HUES6 (cell line): ENCODE measurements around the gene ERBIN.

Source experiments
- H3K27ac ChIP-seq: 2 replicates; pipeline ENCODE4 v1.7.0; 2013; ENCODE audit warnings: low read depth, mild to moderate bottlenecking, low read length, inconsistent platforms
- H3K27me3 ChIP-seq: 2 replicates; pipeline ENCODE4 v1.6.1; 2013; ENCODE audit warnings: low read length; ENCODE audit not compliant: control insufficient read depth, insufficient read depth
- H3K36me3 ChIP-seq: 2 replicates; pipeline ENCODE4 v1.6.1; 2013; ENCODE audit warnings: low read length; ENCODE audit not compliant: control insufficient read depth, insufficient read depth
- H3K4me1 ChIP-seq: 2 replicates; pipeline ENCODE4 v1.6.1; 2013; ENCODE audit warnings: low read length; ENCODE audit not compliant: control insufficient read depth, insufficient read depth
- H3K4me3 ChIP-seq: 2 replicates; pipeline ENCODE4 v1.5.1; 2013; ENCODE audit warnings: low read depth, low read length
- H3K9ac ChIP-seq: one replicate; pipeline ENCODE4 v1.6.1; 2013; ENCODE audit warnings: mild to moderate bottlenecking, low read length
- H3K9me3 ChIP-seq: 2 replicates; pipeline ENCODE4 v1.6.1; 2013; ENCODE audit warnings: low read depth, low read length; ENCODE audit not compliant: control insufficient read depth, insufficient read depth

Gene ERBIN

GRCh38 chr5:66118304-66118703 is 191.9 kb downstream of the ERBIN start:
- no peaks in the 10 kb centered on the region for H3K9me3 ChIP-seq
- no peaks in the 10 kb centered on the region for H3K4me1 ChIP-seq
- H3K9ac ChIP-seq: no peak overlapping the region
- H3K27ac ChIP-seq: no peak overlapping the region
- H3K27me3 ChIP-seq: no peaks in the 10 kb centered on the region
- H3K4me3 ChIP-seq: no peak overlapping the region
- no peaks in the 10 kb centered on the region for H3K36me3 ChIP-seq

- Histone ChIP-seq H3K27me3 (no peaks in the 10 kb centered on the region), H3K9me3 (no peaks in the 10 kb centered on the region), H3K4me3 (no peak overlapping the region), H3K27ac (no peak overlapping the region), H3K4me1 (no peaks in the 10 kb centered on the region), H3K9ac (no peak overlapping the region), H3K36me3 (no peaks in the 10 kb centered on the region)
Measured at GRCh38 chr5:66122379-66123034, 196.1 kb downstream of the ERBIN start.

GRCh38 chr5:66129144-66129543 is 202.8 kb downstream of the ERBIN start:
- Histone ChIP-seq H3K27me3 (no peaks in the 10 kb centered on the region), H3K9me3 (0 out of 2 replicates have a peak, but pooled peaks cover 2% of the 10 kb centered on the region), H3K36me3 (no peaks in the 10 kb centered on the region), H3K27ac (no peak overlapping the region), H3K9ac (no peak overlapping the region), H3K4me3 (no peak overlapping the region), H3K4me1 (no peaks in the 10 kb centered on the region)

- Histone ChIP-seq H3K4me1 (no peaks in the 10 kb centered on the region), H3K9me3 (0 out of 2 replicates have a peak, but pooled peaks cover 2% of the 10 kb centered on the region)
Measured at GRCh38 chr5:66130493-66130892, 204.1 kb downstream of the ERBIN start.

More at GRCh38 chr5:66130493-66130892, 204.1 kb downstream of the ERBIN start:
- Histone ChIP-seq H3K9ac (no peak overlapping the region), H3K27me3 (no peaks in the 10 kb centered on the region), H3K36me3 (no peaks in the 10 kb centered on the region), H3K4me3 (no peak overlapping the region), H3K27ac (no peak overlapping the region)
